Tibial artery (tissue), 4 donors: Measurements from ENCODE around the gene ZACN.
"Not testable (repeated sequence)": the region's sequence is repeated elsewhere in the genome, so short reads cannot be mapped to it uniquely, and the experiment has no call there.

Experiments
- DNase-seq, 2 donors: peaks; one replicate each; pipeline ENCODE4 v3.0.0-alpha.2; 2019
- H3K27ac ChIP-seq, 2 donors: fragments of 200-600 bp; sonication (generic) in 1 of 2; 1 replicate in 1 of 2; 2 replicates in 1 of 2; pipeline ENCODE4 v1.5.1; 2018 to 2019; ENCODE audit warnings: mild to moderate bottlenecking in 1 of 2
- H3K27me3 ChIP-seq, 2 donors: fragments of 200-600 bp; sonication (generic) in 1 of 2; one replicate each; pipeline versions ENCODE4 v1.5.1 to v1.6.0; 2016 to 2019
- H3K36me3 ChIP-seq, 3 donors: fragments of 200-600 bp; sonication (generic) in 2 of 3; one replicate each; pipeline ENCODE4 v1.5.1; 2016 to 2019; ENCODE audit warnings: mild to moderate bottlenecking in 2 of 3
- H3K4me1 ChIP-seq, 4 donors: fragments of 200-600 bp; sonication (generic) in 2 of 4; 1 replicate in 3 of 4; 2 replicates in 1 of 4; pipeline ENCODE4 v1.5.1; 2016 to 2019
- H3K4me3 ChIP-seq, 2 donors: fragments of 200-600 bp; sonication (generic) in 1 of 2; 1 replicate in 1 of 2; 2 replicates in 1 of 2; pipeline ENCODE4 v1.5.1; 2018 to 2019; ENCODE audit warnings: mild to moderate bottlenecking in 2 of 2
- H3K9me3 ChIP-seq, 3 donors: fragments of 200-600 bp; sonication (generic) in 1 of 3; one replicate each; pipeline ENCODE4 v1.5.1; 2016 to 2019
- intact Hi-C: fragments of 100-400 bp; cut with DNase I; formaldehyde crosslinking; loops from one replicate; pipeline ENCODE4 v1.15.0; 2023; ENCODE audit warnings: low total_unique reads
- TF ChIP-seq, protein P1 (sequence below), 2 experiments: fragments of 200-600 bp in 1 of 2; fragments of 450-650 bp in 1 of 2; IDR thresholded peaks; one replicate each; pipeline ENCODE4 v1.5.1; 2017 to 2019; ENCODE audit warnings: antibody characterized with exemption in 2 of 2, mild to moderate bottlenecking in 1 of 2, moderate library complexity in 1 of 2

The ZACN gene

DNA sequence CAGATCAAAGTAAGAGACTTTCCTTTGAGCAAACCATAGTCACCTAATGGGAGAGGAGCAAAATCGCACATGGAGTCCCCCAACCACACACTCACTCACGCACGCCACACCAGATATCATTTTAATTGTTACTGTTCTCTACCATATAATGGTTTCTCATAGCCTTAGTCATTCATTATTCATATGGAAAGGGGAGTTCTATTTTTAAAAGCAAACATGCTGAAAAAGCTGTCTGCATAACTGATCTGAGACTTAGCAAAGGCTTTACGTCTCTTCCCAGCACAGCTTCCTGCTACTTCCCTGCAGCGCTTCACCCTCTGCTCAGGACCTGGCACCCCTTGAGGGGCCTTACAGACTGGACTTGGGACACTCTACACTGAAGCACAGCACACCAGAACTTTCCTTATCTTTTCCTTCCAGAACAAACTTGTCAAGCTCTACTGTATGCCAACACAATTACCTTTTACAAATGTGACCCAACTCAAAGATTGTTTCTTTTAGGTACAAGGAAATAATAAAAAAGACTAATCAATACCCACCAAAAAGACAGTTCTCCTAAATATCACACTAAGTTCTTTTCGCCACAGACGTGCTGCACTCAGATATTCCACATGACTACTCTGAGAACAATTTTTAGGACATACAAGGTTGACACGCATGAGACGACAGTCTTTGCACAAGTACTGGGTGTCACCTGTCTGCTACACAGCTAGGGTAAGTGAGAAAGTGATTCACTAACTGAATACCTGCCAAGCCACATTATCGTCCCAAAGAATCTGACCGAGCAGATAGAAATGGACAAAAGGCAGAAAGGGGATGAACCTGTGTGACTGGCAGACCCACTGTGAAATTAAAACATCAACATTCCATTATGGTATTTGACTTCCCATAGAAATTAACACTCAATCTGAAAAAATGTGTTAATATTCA is 28.2 kb upstream of the ZACN start:
- H3K27me3 ChIP-seq, result no peaks in the 10 kb centered on the region
- TF ChIP-seq, protein P1, sequence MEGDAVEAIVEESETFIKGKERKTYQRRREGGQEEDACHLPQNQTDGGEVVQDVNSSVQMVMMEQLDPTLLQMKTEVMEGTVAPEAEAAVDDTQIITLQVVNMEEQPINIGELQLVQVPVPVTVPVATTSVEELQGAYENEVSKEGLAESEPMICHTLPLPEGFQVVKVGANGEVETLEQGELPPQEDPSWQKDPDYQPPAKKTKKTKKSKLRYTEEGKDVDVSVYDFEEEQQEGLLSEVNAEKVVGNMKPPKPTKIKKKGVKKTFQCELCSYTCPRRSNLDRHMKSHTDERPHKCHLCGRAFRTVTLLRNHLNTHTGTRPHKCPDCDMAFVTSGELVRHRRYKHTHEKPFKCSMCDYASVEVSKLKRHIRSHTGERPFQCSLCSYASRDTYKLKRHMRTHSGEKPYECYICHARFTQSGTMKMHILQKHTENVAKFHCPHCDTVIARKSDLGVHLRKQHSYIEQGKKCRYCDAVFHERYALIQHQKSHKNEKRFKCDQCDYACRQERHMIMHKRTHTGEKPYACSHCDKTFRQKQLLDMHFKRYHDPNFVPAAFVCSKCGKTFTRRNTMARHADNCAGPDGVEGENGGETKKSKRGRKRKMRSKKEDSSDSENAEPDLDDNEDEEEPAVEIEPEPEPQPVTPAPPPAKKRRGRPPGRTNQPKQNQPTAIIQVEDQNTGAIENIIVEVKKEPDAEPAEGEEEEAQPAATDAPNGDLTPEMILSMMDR (IDR thresholded peaks at IDR 0.05), result no peak
- no peak for DNase-seq
- peaks cover 54 to 98% (median 81%) of the 10 kb centered on the region in 3 donors for H3K36me3 ChIP-seq
- intact Hi-C loops, result no loop called here
- H3K4me1 ChIP-seq, result no peaks in the 10 kb centered on the region
- no peak overlapping the region for H3K27ac ChIP-seq
- no peaks in the 10 kb centered on the region for H3K9me3 ChIP-seq
- no peak overlapping the region for H3K4me3 ChIP-seq

DNA sequence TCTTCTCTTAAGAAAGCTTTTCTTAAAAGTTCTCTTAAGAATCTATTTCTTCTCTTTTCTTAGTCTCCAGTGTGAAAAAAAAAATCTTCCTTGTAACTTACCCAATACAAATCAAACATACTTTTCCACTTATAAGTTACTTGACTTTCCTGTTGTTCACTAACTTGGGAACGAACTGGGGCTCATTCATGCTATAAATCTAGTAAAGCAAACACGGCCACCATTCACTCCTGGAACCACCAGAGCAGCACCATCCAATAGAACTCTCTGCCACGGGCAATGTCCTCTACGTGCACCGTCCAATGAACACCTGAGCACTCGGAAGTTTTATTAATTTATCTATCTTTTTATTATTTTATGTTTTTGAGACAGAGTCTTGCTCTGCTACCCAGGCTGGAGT is 27.4 kb upstream of the ZACN start:
- intact Hi-C loops, result no loop called here
- Histone ChIP-seq H3K36me3 (peaks cover 54 to 98% (median 82%) of the 10 kb centered on the region in 3 donors), H3K4me1 (no peaks in the 10 kb centered on the region), H3K9me3 (no peaks in the 10 kb centered on the region), H3K4me3 (no peak overlapping the region), H3K27ac (no peak overlapping the region), H3K27me3 (no peaks in the 10 kb centered on the region)
- TF ChIP-seq, protein P1 (IDR thresholded peaks at IDR 0.05), result no peak
- no peak for DNase-seq

DNA sequence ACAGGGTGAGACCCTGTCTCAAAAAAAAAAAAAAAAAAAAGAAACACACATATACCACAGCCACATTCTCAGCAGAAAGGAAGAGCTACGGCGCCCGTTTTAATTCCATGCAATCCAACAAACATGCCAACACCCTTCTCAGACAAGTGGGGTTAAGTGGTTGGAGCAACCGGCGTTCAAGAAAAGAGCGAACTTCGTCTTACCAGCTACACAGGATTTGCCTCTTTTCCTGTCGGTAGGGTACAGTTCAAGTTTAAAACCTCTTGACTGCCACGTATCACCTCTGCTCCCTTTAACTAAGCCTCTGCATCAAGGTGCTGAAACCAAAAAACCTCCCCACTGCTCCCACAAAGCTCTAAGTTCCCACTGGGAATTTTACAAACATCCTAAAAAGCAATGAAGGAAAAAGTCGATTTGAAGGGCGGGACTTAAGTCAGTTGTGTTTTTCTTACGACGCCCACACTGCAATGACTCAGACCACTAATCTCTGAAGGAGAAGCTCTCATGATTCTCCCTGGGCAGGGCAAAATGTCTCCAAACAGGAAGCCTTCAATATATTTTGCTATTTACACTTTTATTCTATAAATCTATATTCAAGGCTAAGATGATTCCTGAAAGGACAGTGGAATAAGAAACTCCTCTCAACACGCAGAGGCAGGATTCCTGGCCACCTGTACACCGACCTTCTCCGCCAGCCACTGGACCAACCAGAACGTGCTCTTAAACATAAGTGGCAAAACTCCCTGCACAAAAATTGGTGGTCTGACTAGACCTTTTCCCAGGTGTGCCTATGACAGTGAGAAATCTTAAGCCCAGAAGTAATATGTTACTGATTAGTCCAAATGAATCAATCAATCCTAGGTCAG is 25.5 kb upstream of the ZACN start:
- Histone ChIP-seq H3K36me3 (peaks cover 56 to 98% (median 82%) of the 10 kb centered on the region in 3 donors), H3K27ac (no peak overlapping the region), H3K4me1 (no peaks in the 10 kb centered on the region), H3K27me3 (no peaks in the 10 kb centered on the region), H3K9me3 (no peaks in the 10 kb centered on the region), H3K4me3 (no peak overlapping the region)
- DNase-seq, result no peak
- TF ChIP-seq, protein P1 (IDR thresholded peaks at IDR 0.05), result no peak
- intact Hi-C loops, result no loop called here

DNA sequence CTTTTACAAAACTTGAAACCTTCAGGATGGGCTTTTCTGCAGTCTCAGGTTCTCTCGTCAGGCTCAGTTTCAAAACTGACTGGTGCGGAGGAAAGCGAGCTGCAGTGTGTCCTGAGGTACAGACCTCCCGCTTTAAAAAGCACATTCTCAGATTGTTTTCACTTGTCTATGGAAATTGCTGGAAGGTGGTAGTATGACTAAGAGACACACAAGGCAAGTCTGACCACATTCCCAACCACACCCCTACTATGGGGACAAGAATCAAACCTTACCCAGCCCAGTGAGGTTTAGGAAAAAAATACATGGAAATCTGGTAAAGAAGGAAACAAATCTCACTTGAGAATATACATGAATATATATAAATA is 24.9 kb upstream of the ZACN start:
- TF ChIP-seq, protein P1 (IDR thresholded peaks at IDR 0.05), result no peak
- intact Hi-C loops, result no loop called here
- H3K4me1 ChIP-seq, result no peaks in the 10 kb centered on the region
- H3K27ac ChIP-seq, result no peak overlapping the region
- no peak for DNase-seq
- H3K4me3 ChIP-seq, result no peak overlapping the region
- no peaks in the 10 kb centered on the region for H3K9me3 ChIP-seq
- H3K27me3 ChIP-seq, result no peaks in the 10 kb centered on the region
- peaks cover 56 to 98% (median 82%) of the 10 kb centered on the region in 3 donors for H3K36me3 ChIP-seq

DNA sequence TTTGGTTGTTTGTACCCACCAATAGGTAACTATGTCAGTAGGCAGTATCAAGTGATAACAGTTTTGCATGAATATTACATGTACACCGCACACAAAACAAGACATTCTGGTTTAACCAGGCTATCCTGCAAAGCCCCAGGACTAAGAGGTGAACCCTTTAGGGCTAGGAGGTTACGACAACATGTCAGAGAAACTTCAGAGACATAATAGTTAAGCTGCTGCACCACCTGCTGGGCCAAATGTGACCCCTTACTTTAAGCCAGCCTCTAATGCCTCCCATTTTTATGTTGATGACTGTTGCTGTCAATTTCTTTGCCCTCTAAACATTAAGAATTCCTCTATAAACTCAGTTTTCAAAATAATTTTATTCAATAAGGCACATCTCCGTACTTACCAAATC is 22.1 kb upstream of the ZACN start:
- Histone ChIP-seq H3K27me3 (no peaks in the 10 kb centered on the region), H3K4me1 (no peaks in the 10 kb centered on the region), H3K4me3 (no peak overlapping the region), H3K36me3 (peaks cover 69 to 98% (median 90%) of the 10 kb centered on the region in 3 donors), H3K9me3 (no peaks in the 10 kb centered on the region), H3K27ac (no peak overlapping the region)
- DNase-seq, result no peak
- TF ChIP-seq, protein P1 (IDR thresholded peaks at IDR 0.05), result no peak
- intact Hi-C loops, result no loop called here

DNA sequence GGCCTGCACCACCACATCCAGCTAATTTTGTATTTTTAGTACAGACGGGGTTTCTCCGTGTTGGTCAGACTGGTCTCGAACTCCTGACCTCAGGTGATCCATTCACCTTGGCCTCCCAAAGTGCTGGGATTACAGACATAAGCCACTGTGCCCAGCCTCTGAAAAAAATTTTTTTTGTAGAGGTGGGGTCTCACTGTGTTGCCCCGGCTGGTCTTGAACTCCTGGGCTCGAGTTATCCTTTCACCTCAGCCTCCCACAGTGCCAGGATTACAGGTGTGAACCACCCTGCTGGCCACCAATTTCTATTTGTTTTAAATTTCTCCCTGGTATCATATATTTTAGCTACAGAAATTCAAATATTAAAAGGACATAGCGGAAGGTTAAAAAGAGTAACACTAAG is 20.7 kb upstream of the ZACN start:
- H3K9me3 ChIP-seq, intact Hi-C loops, H3K4me3 ChIP-seq, H3K27me3 ChIP-seq, H3K27ac ChIP-seq, DNase-seq, H3K4me1 ChIP-seq: not testable (repeated sequence)
- peaks cover 78 to 94% (median 90%) of the 10 kb centered on the region in 3 donors for H3K36me3 ChIP-seq
